H9 (cell line): Measurements from ENCODE around the gene EDNRB. TPM values are rescaled to one million over a fixed set of nuclear protein-coding genes. Genes with fewer than 3 reads are reported as not detected.

Experiments used
- DNase-seq: peaks from one replicate; pipeline ENCODE4 v3.0.0-alpha.2; 2017
- H2AFZ ChIP-seq: one replicate; pipeline ENCODE4 v1.6.1; 2013; ENCODE audit warnings: mild to moderate bottlenecking, low read length, control low read depth, moderate library complexity
- H2AK5ac ChIP-seq: 2 replicates; pipeline ENCODE4 v1.6.1; 2013; ENCODE audit warnings: low read length, control low read depth, mixed read lengths; ENCODE audit not compliant: insufficient read length
- H2BK120ac ChIP-seq: one replicate; pipeline ENCODE4 v1.6.1; 2013; ENCODE audit warnings: low read depth, mild to moderate bottlenecking, low read length, control low read depth, inconsistent platforms; ENCODE audit not compliant: poor library complexity, severe bottlenecking
- H2BK12ac ChIP-seq: 2 replicates; pipeline ENCODE4 v1.6.1; 2013; ENCODE audit warnings: low read length, control low read depth, mixed read lengths, low read depth; ENCODE audit not compliant: insufficient read length
- H2BK15ac ChIP-seq: 2 replicates; pipeline ENCODE4 v1.6.1; 2013; ENCODE audit warnings: low read depth, low read length, control low read depth
- H2BK20ac ChIP-seq: one replicate; pipeline ENCODE4 v1.6.1; 2013; ENCODE audit warnings: low read depth, mild to moderate bottlenecking, low read length, control low read depth, inconsistent platforms; ENCODE audit not compliant: poor library complexity, severe bottlenecking
- H2BK5ac ChIP-seq: 2 replicates; pipeline ENCODE4 v1.6.1; 2013; ENCODE audit warnings: low read length, control low read depth, mixed read lengths; ENCODE audit not compliant: insufficient read length
- H3K14ac ChIP-seq: 2 replicates; pipeline ENCODE4 v1.6.1; 2013; ENCODE audit warnings: low read length, control low read depth; ENCODE audit not compliant: insufficient read depth
- H3K18ac ChIP-seq: 2 replicates; pipeline ENCODE4 v1.6.1; 2013; ENCODE audit warnings: low read depth, mild to moderate bottlenecking, mixed read lengths, low read length, control low read depth; ENCODE audit not compliant: insufficient read length
- H3K23ac ChIP-seq: 2 replicates; pipeline ENCODE4 v1.6.1; 2013; ENCODE audit warnings: low read length, control low read depth, mixed read lengths, low read depth; ENCODE audit not compliant: insufficient read length
- H3K23me2 ChIP-seq: 2 replicates; pipeline ENCODE4 v1.6.1; 2013; ENCODE audit warnings: low read depth, mild to moderate bottlenecking, mixed read lengths, low read length, control low read depth; ENCODE audit not compliant: insufficient read length, poor library complexity, severe bottlenecking
- H3K27ac ChIP-seq: 2 replicates; pipeline ENCODE4 v1.5.1; 2013; ENCODE audit warnings: low read length, control low read depth, mixed read lengths, low read depth; ENCODE audit not compliant: insufficient read length
- H3K27me3 ChIP-seq: 2 replicates; pipeline ENCODE4 v1.6.1; 2013; ENCODE audit warnings: low read length, control low read depth, inconsistent platforms; ENCODE audit not compliant: insufficient read depth
- H3K4ac ChIP-seq: 2 replicates; pipeline ENCODE4 v1.6.1; 2013; ENCODE audit warnings: low read depth, mild to moderate bottlenecking, control low read depth, inconsistent platforms, low read length, moderate library complexity
- H3K4me1 ChIP-seq: 2 replicates; pipeline ENCODE4 v1.6.1; 2013; ENCODE audit warnings: low read length, control low read depth, inconsistent platforms; ENCODE audit not compliant: insufficient read depth
- H3K4me2 ChIP-seq: 2 replicates; pipeline ENCODE4 v1.6.1; 2013; ENCODE audit warnings: low read length, control low read depth, mixed read lengths; ENCODE audit not compliant: insufficient read length, insufficient read depth
- H3K56ac ChIP-seq: 2 replicates; pipeline ENCODE4 v1.6.1; 2013; ENCODE audit warnings: low read depth, mild to moderate bottlenecking, mixed read lengths, low read length, control low read depth; ENCODE audit not compliant: insufficient read length
- H3K79me1 ChIP-seq: 2 replicates; pipeline ENCODE4 v1.6.1; 2013; ENCODE audit warnings: low read depth, mild to moderate bottlenecking, moderate library complexity, low read length, control low read depth, inconsistent platforms; ENCODE audit not compliant: insufficient read depth, poor library complexity, severe bottlenecking
- H3K79me2 ChIP-seq: 2 replicates; pipeline ENCODE4 v1.6.1; 2013; ENCODE audit warnings: low read length, control low read depth, inconsistent platforms; ENCODE audit not compliant: insufficient read depth
- H3K9ac ChIP-seq: 2 replicates; pipeline ENCODE4 v1.6.1; 2013; ENCODE audit warnings: low read length, control low read depth, mixed read lengths; ENCODE audit not compliant: insufficient read length; ENCODE audit errors: extremely low read depth
- H3K9me3 ChIP-seq: one replicate; pipeline ENCODE4 v1.6.1; 2013; ENCODE audit warnings: low read depth, low read length, inconsistent platforms; ENCODE audit not compliant: control insufficient read depth
- H3T11ph ChIP-seq: one replicate; pipeline ENCODE4 v1.6.1; 2013; ENCODE audit warnings: mild to moderate bottlenecking, low read length, control low read depth, inconsistent platforms
- H4K20me1 ChIP-seq: one replicate; pipeline ENCODE4 v1.6.1; 2013; ENCODE audit not compliant: control insufficient read depth, insufficient read length, insufficient read depth
- H4K5ac ChIP-seq: 2 replicates; pipeline ENCODE4 v1.6.1; 2013; ENCODE audit warnings: low read depth, mild to moderate bottlenecking, mixed read lengths, low read length, control low read depth; ENCODE audit not compliant: insufficient read length
- H4K8ac ChIP-seq: replicated peaks from 2 replicates; pipeline ENCODE4 v1.6.1; 2013; ENCODE audit warnings: low read length, control low read depth, mixed read lengths, low read depth; ENCODE audit not compliant: insufficient read length
- H4K91ac ChIP-seq: 2 replicates; pipeline ENCODE4 v1.6.1; 2013; ENCODE audit warnings: low read depth, mild to moderate bottlenecking, moderate library complexity, mixed read lengths, low read length, control low read depth; ENCODE audit not compliant: insufficient read length
- H3K27ac Mint-ChIP-seq, 3 experiments: 2 replicates in 2 of 3; 3 replicates in 1 of 3; pipeline ENCODE4 v1.8.0; 2020 to 2021; ENCODE audit warnings: mixed read lengths in 3 of 3, mild to moderate bottlenecking in 1 of 3, moderate library complexity in 1 of 3
- H3K27me3 Mint-ChIP-seq: 2 replicates; pipeline ENCODE4 v1.8.0; 2021; ENCODE audit warnings: low read depth, mild to moderate bottlenecking, moderate library complexity, mixed read lengths
- H3K36me3 Mint-ChIP-seq, 3 experiments: 2 replicates in 2 of 3; 3 replicates in 1 of 3; pipeline ENCODE4 v1.8.0; 2020 to 2021; ENCODE audit warnings: low read depth in 3 of 3, mixed read lengths in 3 of 3; ENCODE audit not compliant: insufficient read depth in 1 of 3
- H3K4me1 Mint-ChIP-seq, 2 experiments: 2 replicates each; pipeline ENCODE4 v1.8.0; 2020; ENCODE audit warnings: mixed read lengths in 2 of 2
- H3K4me3 Mint-ChIP-seq, 2 experiments: 2 replicates in 1 of 2; 3 replicates in 1 of 2; pipeline ENCODE4 v1.8.0; 2020 to 2021; ENCODE audit warnings: mild to moderate bottlenecking in 2 of 2, mixed read lengths in 2 of 2, moderate library complexity in 1 of 2
- H3K9me3 Mint-ChIP-seq, 2 experiments: 2 replicates in 1 of 2; 3 replicates in 1 of 2; pipeline ENCODE4 v1.8.0; 2020; ENCODE audit warnings: mild to moderate bottlenecking in 2 of 2, mixed read lengths in 2 of 2, moderate library complexity in 1 of 2
- whole genome bisulfite sequencing: extraction: QIAGEN DNeasy Blood & Tissue Kit; methylation state at CpG from one replicate; pipeline ENCODE4 v1.1.7; 2013; ENCODE audit warnings: missing lambda C conversion rate, low lambda C conversion rate, mixed read lengths; ENCODE audit not compliant: insufficient read length; ENCODE audit errors: extremely low coverage; 5-methylcytosine and 5-hydroxymethylcytosine counted together
- total RNA-seq: library from RNA; stranded (reverse); gene quantifications from 2 replicates; pipeline ENCODE4 v1.2.1, GENCODE V29; 2021
- TF ChIP-seq, protein P1 (sequence below): fragments of 200-600 bp; sonication (generic); conservative IDR thresholded peaks from 3 replicates; pipeline ENCODE4 v1.8.0; 2021; ENCODE audit warnings: antibody characterized with exemption, mild to moderate bottlenecking

EDNRB gene
- total RNA-seq, 1 experiment from 2014 or later, result 6.6 TPM

GRCh38 chr13:77911751-77912150, 6.9 kb downstream of the EDNRB start:
- no peak overlapping the region for H2BK5ac ChIP-seq
- H3K4ac ChIP-seq, result no peak overlapping the region
- no peaks in the 10 kb centered on the region for H3K9me3 ChIP-seq
- peak overlapping the region in 1 of 3 experiments; percentile 5; a peak in 1 of 7 replicates for H3K27ac Mint-ChIP-seq
- H2AFZ ChIP-seq, result no peak overlapping the region
- no peak overlapping the region for H4K8ac ChIP-seq
- TF ChIP-seq, protein P1, sequence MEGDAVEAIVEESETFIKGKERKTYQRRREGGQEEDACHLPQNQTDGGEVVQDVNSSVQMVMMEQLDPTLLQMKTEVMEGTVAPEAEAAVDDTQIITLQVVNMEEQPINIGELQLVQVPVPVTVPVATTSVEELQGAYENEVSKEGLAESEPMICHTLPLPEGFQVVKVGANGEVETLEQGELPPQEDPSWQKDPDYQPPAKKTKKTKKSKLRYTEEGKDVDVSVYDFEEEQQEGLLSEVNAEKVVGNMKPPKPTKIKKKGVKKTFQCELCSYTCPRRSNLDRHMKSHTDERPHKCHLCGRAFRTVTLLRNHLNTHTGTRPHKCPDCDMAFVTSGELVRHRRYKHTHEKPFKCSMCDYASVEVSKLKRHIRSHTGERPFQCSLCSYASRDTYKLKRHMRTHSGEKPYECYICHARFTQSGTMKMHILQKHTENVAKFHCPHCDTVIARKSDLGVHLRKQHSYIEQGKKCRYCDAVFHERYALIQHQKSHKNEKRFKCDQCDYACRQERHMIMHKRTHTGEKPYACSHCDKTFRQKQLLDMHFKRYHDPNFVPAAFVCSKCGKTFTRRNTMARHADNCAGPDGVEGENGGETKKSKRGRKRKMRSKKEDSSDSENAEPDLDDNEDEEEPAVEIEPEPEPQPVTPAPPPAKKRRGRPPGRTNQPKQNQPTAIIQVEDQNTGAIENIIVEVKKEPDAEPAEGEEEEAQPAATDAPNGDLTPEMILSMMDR, result no peak
- no peak overlapping the region for H2BK15ac ChIP-seq
- no peak overlapping the region for H3K4me3 Mint-ChIP-seq
- DNase-seq, result no peak
- no peak overlapping the region for H3K56ac ChIP-seq
- no peak overlapping the region for H3K18ac ChIP-seq
- no peaks in the 10 kb centered on the region for H3K27me3 ChIP-seq
- H3K36me3 Mint-ChIP-seq, result no peaks in the 10 kb centered on the region; a peak in 1 of 7 replicates
- H4K5ac ChIP-seq, result no peak overlapping the region
- no peak overlapping the region for H2BK12ac ChIP-seq
- no peak overlapping the region for H3T11ph ChIP-seq
- no peaks in the 10 kb centered on the region for H4K20me1 ChIP-seq
- WGBS, result no CpG with 5 or more reads among the region's 1 CpG
- no peak overlapping the region for H3K4me2 ChIP-seq
- no peak overlapping the region for H2BK120ac ChIP-seq
- H3K9ac ChIP-seq, result no peak overlapping the region
- peaks cover 3% of the 10 kb centered on the region; the same call in 1 of the 2 replicates for H3K4me1 ChIP-seq
- H4K91ac ChIP-seq, result no peak overlapping the region
- no peaks in the 10 kb centered on the region for H3K23me2 ChIP-seq
- H3K9me3 Mint-ChIP-seq, result no peaks in the 10 kb centered on the region
- H3K27me3 Mint-ChIP-seq, result peaks cover under 1% of the 10 kb centered on the region; the same call in 1 of the 2 replicates
- H3K4me1 Mint-ChIP-seq, result peaks cover 0 to 2% of the 10 kb centered on the region in 2 experiments; a peak in 1 of 4 replicates
- H3K23ac ChIP-seq, result no peak overlapping the region
- no peak overlapping the region for H3K14ac ChIP-seq
- no peak overlapping the region for H2AK5ac ChIP-seq
- no peak overlapping the region for H2BK20ac ChIP-seq
- no peaks in the 10 kb centered on the region for H3K79me1 ChIP-seq
- H3K79me2 ChIP-seq, result peaks cover 7% of the 10 kb centered on the region; the same call in 1 of the 2 replicates
- H3K27ac ChIP-seq, result no peak overlapping the region
